Osteoblast (primary cell): ENCODE data around the gene DLG3. TPM values are rescaled to one million over a fixed set of nuclear protein-coding genes. Genes with fewer than 3 reads are reported as not detected.

ENCODE experiments used
- DNase-seq: peaks from one replicate; pipeline ENCODE4 v3.0.0; 2011; ENCODE audit warnings: low spot score, mixed read lengths; ENCODE audit not compliant: insufficient read length; ENCODE audit errors: missing footprints
- H2AFZ ChIP-seq: 2 replicates; pipeline ENCODE4 v1.6.0; 2011; ENCODE audit warnings: mild to moderate bottlenecking, low read length
- H3K27ac ChIP-seq: 2 replicates; pipeline ENCODE4 v1.5.1; 2011; ENCODE audit warnings: mild to moderate bottlenecking, low read depth, low read length, moderate library complexity
- H3K27me3 ChIP-seq: 2 replicates; pipeline ENCODE4 v1.6.0; 2012; ENCODE audit warnings: mild to moderate bottlenecking, control low read depth, inconsistent platforms, low read length, moderate library complexity; ENCODE audit not compliant: insufficient read depth
- H3K36me3 ChIP-seq: 2 replicates; pipeline ENCODE4 v1.5.1; 2011; ENCODE audit warnings: mild to moderate bottlenecking, low read length, control low read depth, moderate library complexity; ENCODE audit not compliant: insufficient read depth
- H3K4me1 ChIP-seq: 2 replicates; pipeline ENCODE4 v1.5.1; 2011; ENCODE audit warnings: mild to moderate bottlenecking, low read length, control low read depth, moderate library complexity; ENCODE audit not compliant: insufficient read depth
- H3K4me2 ChIP-seq: 2 replicates; pipeline ENCODE4 v1.6.0; 2011; ENCODE audit warnings: mild to moderate bottlenecking, low read length; ENCODE audit not compliant: insufficient read depth
- H3K4me3 ChIP-seq: fragments of 200-600 bp; sonication (generic); 3 replicates; pipeline ENCODE4 v1.5.1; 2012; ENCODE audit warnings: mild to moderate bottlenecking, low read length, inconsistent platforms; ENCODE audit not compliant: insufficient read depth
- H3K79me2 ChIP-seq: 2 replicates; pipeline ENCODE4 v1.6.0; 2012; ENCODE audit warnings: mild to moderate bottlenecking, low read length, control low read depth, inconsistent platforms; ENCODE audit not compliant: insufficient read depth
- H3K9me3 ChIP-seq: 2 replicates; pipeline ENCODE4 v1.5.1; 2011; ENCODE audit warnings: low read depth, low read length, control low read depth
- H4K20me1 ChIP-seq: 2 replicates; pipeline ENCODE4 v1.6.0; 2012; ENCODE audit warnings: mild to moderate bottlenecking, low read length, control low read depth; ENCODE audit not compliant: insufficient read depth
- total RNA-seq: library from RNA; depleted of rRNA; stranded (reverse); fragments of >200 nt; gene quantifications from 2 replicates; pipeline ENCODE4 v1.2.3, GENCODE V29; 2012
- TF ChIP-seq, protein P1 (sequence below): IDR thresholded peaks from 2 replicates; pipeline ENCODE4 v1.5.1; 2011; ENCODE audit warnings: mild to moderate bottlenecking, low read depth, low read length, moderate library complexity; ENCODE audit errors: extremely low read depth

DLG3 gene
- total RNA-seq, 1 donor, result 8.0 TPM

DNA sequence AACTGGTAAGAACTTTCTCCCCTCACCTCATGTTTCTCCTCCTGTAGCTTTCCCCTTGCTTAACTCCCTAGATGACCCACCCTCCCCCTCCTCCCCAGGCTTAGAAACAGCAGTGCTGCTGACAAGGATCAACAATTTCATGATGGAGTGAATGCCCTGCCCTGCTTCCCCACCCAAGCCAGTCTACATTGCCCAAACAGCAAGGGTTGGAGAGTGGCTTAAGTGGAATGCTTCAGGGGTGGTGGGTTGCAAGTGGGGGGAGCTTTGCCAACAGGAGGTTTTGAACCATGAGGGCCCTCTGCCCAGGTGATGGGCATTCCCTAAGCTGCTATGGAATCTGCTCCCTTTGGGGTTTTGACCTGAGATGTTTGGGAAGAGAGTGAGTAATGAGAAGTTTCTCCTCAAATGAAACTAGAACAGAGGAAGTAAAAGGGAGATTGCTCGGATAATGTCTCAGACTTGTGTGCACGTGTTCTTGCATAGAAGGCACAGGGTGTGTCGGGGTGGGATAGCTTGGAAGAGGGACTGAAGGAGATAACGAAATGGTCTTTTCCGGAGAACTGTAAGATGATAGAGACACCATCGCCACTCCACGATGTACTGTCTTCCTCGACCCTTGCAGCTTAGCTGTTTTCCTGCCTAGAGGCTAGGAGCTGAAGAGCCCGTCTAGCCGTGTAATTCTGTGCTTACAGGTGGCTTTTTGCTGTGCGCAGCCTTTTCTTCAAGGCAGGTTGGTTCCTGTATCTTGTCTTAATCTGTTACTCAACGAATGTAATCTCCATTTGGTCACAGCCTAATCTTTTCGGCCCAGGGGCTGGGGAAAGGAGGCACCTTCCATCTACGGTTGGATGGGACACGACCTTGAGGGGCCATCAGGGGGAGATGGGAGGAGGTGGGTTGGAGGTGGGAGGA lies 11.4 kb upstream of the DLG3 start:
- TF ChIP-seq, protein P1, sequence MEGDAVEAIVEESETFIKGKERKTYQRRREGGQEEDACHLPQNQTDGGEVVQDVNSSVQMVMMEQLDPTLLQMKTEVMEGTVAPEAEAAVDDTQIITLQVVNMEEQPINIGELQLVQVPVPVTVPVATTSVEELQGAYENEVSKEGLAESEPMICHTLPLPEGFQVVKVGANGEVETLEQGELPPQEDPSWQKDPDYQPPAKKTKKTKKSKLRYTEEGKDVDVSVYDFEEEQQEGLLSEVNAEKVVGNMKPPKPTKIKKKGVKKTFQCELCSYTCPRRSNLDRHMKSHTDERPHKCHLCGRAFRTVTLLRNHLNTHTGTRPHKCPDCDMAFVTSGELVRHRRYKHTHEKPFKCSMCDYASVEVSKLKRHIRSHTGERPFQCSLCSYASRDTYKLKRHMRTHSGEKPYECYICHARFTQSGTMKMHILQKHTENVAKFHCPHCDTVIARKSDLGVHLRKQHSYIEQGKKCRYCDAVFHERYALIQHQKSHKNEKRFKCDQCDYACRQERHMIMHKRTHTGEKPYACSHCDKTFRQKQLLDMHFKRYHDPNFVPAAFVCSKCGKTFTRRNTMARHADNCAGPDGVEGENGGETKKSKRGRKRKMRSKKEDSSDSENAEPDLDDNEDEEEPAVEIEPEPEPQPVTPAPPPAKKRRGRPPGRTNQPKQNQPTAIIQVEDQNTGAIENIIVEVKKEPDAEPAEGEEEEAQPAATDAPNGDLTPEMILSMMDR, result no peak
- peaks cover 11% of the 10 kb centered on the region for H3K4me1 ChIP-seq
- peak overlapping the region; percentile 71 for H2AFZ ChIP-seq
- H3K36me3 ChIP-seq, result no peaks in the 10 kb centered on the region
- peak overlapping the region; percentile 92 for H3K4me2 ChIP-seq
- no peaks in the 10 kb centered on the region for H4K20me1 ChIP-seq
- no peaks in the 10 kb centered on the region for H3K27me3 ChIP-seq
- peak; percentile 72 for DNase-seq
- no peak overlapping the region for H3K27ac ChIP-seq
- peak overlapping the region; percentile 83 for H3K4me3 ChIP-seq
- H3K79me2 ChIP-seq, result no peaks in the 10 kb centered on the region
- H3K9me3 ChIP-seq, result no peaks in the 10 kb centered on the region

DNA sequence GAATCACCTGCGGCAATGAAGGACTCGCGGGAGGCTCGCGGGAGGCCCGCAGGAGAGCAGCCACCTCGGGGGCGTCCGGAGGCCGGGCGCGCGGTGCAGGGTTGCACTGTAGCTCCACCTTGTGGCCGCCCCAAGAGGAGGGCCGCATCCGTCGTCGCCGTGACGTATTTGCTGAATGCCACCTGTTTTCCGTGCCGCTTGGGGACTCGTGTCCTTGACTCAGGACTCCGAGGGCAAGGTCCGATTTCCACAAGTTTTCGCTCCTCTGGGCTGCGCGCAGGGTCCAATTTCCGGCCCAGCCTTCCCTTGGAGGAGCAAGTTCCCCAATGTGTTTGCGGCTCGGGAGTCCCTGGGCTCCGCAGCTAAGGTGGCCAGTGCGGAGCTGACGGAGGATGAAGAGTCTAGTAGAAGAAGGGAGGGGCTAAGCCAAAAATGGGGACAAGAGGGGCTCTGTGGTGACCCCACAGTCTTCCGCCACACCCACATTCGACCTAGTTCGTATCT lies 10.7 kb upstream of the DLG3 start:
- H3K4me2 ChIP-seq, result peak overlapping the region; percentile 92
- no peaks in the 10 kb centered on the region for H3K79me2 ChIP-seq
- H3K27me3 ChIP-seq, result no peaks in the 10 kb centered on the region
- DNase-seq, result peak; percentile 89
- peak overlapping the region; percentile 98 for H2AFZ ChIP-seq
- peak overlapping the region; percentile 83 for H3K4me3 ChIP-seq
- H4K20me1 ChIP-seq, result no peaks in the 10 kb centered on the region
- peak overlapping the region; percentile 68 for H3K27ac ChIP-seq
- H3K4me1 ChIP-seq, result peaks cover 13% of the 10 kb centered on the region
- H3K36me3 ChIP-seq, result no peaks in the 10 kb centered on the region
- no peaks in the 10 kb centered on the region for H3K9me3 ChIP-seq
- TF ChIP-seq, protein P1, result peak; percentile 59

DNA sequence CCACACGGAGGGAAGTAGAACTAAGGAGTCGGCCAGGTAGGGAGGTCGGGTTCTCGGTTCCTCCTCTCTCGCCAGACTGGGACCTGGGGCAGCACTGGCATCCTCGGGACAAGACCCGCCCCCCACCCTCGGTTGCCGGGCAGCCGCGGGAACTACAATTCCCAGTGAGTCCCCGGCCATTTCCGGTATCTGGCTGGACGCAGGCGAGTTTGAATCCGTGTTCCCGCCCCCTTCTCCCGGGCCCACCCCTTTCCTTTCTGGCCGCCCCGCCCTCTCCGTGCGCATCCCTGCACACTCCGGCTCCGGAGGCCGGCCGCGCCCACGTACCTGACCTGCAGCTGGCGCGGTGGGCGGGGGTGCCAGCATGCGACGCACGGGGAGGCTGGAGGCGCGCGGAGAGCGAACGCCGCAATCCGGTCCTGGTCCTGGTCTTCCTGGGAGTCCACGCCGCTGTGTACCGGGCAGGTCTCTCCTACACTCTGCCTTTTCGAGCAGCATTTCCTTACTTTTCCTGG lies 10.2 kb upstream of the DLG3 start:
- Histone ChIP-seq H3K4me2 (peak overlapping the region; percentile 92), H3K27me3 (no peaks in the 10 kb centered on the region), H2AFZ (peak overlapping the region; percentile 98), H3K27ac (peak overlapping the region; percentile 68), H3K4me1 (peaks cover 15% of the 10 kb centered on the region), H3K4me3 (peak overlapping the region; percentile 83), H4K20me1 (no peaks in the 10 kb centered on the region), H3K36me3 (no peaks in the 10 kb centered on the region), H3K79me2 (no peaks in the 10 kb centered on the region), H3K9me3 (no peaks in the 10 kb centered on the region)
- DNase-seq, result peak; percentile 94
- TF ChIP-seq, protein P1, result no peak

DNA sequence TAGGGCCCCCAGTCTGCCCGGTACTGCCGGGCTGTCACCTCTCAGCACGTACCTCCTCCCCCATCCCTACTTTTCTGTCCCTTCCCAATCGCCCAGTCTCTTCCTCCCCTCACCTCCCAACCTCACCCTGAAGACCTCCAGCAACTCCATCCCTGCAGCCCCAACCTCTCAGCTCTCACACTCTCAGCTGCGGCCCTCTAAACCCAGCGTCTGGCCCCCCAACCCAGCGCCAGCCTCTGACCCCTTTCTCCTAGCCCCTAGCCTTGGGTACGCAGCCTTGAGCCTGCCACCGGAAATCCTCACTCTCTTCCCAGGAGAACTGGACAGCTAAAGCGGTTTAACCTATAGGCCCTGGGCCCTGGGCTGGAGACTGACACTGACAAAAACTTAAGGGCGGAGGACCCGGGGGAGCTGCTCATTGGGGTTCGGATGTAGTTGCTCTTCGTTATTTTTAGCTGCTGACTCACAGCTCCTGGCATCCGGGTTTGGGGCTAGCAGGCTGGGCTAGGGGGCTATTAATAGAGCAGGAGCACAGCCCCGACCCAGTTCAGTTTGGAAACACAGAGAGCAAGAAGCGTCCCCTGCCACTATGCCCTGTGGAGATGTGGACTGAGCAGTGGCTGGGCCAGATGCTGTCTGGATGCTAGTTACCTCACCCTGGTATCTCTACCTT lies 9.6 kb upstream of the DLG3 start:
- Histone ChIP-seq H3K36me3 (no peaks in the 10 kb centered on the region), H3K27ac (peak overlapping the region; percentile 16), H3K79me2 (no peaks in the 10 kb centered on the region), H2AFZ (peak overlapping the region; percentile 61), H3K27me3 (no peaks in the 10 kb centered on the region), H3K4me1 (peaks cover 15% of the 10 kb centered on the region), H3K9me3 (no peaks in the 10 kb centered on the region), H3K4me2 (peak overlapping the region; percentile 92), H3K4me3 (peak overlapping the region; percentile 83), H4K20me1 (no peaks in the 10 kb centered on the region)
- TF ChIP-seq, protein P1, result no peak
- peak; percentile 85 for DNase-seq
